ENCODE data around the gene MTCH1.

MTCH1 gene

DNA sequence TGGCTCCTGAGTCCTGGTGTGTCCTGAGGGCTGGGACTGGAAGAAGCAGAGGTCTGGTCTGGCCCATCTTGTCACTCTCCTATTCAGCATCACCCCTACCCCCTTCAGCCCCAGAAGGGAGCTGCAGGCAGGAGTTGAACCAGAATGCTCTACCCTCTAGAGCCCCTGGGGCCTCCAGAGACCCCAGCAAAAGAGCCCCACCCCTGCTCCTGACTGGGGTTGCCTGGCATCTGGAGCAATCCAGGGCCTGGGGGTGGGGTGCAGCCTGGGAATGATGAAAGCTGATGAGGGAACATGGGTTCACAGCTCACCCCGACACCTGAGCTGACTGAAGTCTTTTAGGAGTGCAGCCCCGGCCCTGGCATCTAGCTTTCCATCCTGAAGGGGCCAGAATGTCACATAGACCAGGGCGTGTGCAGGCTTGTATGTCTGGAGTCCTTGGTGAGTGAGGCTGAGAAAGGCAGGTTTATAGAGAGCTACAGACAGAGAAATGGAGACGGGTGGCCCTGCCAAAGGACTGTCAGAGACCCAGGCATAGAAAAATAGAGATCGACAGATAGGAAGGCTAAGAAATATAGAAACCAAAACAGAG is 31.7 kb upstream of the MTCH1 start:
- DNase-seq (ENCODE audit: extremely low read depth in 1 of 2, low read depth in 1 of 2), result no peak

DNA sequence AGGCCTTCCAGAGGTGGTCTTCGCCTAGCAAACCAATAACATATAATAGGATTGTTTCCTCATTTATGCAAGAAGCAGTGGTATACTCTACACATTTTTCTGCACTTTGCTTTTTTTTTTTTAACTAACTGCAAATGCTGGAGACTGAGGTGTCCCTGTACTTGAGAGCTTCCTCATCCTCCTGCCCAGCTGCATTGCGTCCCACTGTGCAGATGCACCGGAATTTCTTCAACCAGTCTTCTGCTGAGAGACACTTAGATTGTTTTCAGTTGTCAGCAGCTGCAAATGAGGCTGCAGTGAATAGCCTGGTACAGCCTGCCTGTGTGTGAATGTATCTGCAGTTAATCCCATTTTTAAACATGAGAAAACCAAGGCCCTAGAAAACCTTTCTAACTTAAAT is 31.0 kb upstream of the MTCH1 start:
- no peak for DNase-seq (ENCODE audit: extremely low read depth in 1 of 2, low read depth in 1 of 2)

DNA sequence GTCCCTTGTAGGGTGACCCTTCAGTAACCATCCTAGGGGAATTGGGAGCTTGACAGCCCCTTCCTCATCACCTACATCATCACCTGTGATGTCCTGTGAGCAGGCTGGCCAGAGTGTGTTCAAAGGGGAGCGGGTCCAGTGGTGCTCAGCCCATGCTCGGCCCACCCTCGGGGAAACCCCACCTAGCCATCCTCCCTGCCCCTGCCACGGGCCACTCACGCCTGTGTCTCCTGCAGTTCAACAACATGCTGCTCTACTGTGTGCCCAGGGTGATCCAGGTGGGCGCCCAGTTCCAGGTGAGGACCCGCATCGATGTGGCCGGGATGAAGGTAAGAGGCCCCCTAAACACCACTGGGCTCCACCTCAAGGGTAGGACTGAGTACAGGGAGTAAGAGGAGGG is 29.5 kb upstream of the MTCH1 start:
- DNase-seq (ENCODE audit: extremely low read depth in 1 of 2, low read depth in 1 of 2), result no peak

DNA sequence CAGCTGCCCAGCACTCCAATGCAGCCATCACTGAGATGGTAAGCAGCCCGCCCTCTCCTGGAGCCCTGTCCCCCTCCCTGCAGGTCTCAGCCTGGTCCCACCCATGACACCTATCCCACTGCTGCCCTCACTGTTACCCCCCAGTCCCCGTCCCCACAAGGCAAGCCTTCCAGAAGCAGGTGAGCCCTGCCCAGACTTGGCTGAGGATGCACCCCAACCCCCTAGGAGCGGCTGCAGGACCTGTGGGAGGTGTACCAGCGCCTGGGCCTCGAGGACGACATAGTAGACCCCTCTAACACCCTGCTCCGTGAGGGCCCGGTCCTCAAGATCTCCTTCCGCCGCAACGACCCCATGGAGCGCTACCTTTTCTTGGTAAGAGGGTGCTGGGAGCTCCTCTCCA is 28.7 kb upstream of the MTCH1 start:
- DNase-seq (ENCODE audit: extremely low read depth in 1 of 2, low read depth in 1 of 2), result no peak

DNA sequence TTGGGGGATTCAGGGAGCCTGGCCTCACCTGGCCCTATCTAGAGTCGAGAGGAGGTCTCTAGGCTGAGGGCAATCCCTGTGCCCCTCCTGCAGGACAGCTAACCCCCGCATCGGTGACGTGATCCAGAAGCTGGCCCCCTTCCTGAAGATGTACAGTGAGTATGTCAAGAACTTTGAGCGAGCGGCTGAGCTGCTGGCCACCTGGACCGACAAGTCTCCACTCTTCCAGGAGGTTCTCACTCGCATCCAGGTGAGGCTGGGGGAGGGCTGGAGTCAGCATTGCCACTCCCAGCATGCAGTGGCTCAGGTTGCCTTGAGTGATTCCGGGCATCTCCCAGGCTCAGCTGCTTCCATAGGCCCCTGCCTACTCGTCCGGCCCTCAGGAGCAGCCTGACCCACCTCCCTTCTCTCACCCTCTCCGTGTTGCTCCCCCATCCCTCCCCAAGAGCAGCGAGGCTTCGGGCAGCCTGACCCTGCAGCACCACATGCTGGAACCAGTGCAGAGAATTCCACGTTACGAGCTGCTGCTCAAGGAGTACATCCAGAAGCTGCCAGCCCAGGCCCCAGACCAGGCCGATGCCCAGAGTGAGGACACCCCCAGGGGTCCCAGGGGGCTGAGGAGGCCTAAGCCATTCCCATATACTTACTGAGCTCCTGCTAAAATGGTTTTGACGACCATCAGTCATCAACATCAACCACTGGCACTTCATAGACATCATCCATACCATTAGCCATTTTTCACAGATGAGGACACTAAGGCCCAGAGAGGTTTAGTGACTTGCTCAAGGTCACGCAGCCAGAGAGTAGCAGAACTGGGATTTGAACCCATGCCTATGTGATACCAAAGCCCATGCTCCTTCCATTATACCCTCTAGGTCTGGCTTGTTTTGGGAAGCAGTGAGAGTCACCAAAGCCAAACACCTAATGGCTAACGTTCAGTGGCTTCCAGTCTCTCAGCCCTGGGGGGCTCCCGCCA is 27.8 kb upstream of the MTCH1 start:
- no peak for DNase-seq (ENCODE audit: extremely low read depth in 1 of 2, low read depth in 1 of 2)

DNA sequence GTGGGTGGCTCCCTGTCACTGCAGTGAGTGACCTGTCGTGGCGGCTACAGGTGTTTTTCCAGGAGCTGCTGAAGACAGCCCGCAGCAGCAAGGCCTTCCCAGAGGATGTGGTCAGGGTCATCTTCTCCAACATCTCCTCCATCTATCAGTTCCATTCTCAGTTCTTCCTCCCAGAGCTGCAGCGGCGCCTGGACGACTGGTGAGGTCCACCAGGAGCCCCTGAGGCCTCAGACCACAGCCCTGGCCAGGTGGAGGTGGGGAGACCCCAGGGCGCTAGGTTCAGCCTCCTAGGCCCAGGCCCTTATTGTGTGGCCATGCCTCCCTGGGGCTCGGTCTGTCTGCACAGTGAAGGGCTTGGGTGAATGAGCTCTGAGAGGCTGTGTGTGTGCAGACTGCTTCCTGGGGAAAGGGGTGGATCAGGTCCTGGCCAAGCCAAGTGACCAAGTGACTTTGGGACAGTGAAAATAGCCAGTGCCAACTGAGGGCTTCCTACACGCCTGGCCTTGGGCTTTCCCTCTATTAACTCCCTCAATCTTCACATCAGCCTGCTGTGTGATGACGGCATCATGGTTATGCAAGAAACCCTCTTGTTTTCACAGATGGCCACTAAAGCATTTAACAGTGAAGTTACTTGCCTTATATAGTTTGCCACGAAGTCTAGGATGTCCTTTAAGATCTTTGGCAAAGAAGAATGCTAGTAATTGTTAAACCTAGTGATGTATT is 25.8 kb upstream of the MTCH1 start:
- DNase-seq (ENCODE audit: extremely low read depth in 1 of 2, low read depth in 1 of 2), result no peak

DNA sequence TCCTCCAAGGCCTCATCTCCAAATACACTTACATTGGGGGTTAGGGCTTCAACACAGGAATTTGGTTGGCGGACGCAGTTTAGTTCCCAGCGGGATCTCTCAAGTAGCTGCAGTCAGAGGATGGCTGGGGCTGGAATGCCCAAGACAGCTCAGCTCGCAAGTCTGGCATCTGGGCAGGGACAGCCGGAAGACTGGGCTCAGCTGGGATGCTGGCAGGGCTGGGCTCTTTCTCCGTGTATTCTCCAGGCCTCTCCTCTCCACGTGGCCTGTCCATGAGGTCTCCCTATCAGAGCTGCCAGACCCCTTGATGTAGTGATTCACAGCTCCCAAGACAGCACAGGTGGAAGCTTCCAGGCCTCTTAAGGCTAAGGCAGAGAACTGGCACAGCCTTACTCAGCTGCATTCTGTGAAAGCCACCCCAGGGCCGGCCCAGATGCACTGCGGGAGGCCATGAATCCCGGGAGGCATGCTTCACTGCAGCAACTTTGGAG is 24.5 kb upstream of the MTCH1 start:
- no peak for DNase-seq (ENCODE audit: extremely low read depth in 1 of 2, low read depth in 1 of 2)

DNA sequence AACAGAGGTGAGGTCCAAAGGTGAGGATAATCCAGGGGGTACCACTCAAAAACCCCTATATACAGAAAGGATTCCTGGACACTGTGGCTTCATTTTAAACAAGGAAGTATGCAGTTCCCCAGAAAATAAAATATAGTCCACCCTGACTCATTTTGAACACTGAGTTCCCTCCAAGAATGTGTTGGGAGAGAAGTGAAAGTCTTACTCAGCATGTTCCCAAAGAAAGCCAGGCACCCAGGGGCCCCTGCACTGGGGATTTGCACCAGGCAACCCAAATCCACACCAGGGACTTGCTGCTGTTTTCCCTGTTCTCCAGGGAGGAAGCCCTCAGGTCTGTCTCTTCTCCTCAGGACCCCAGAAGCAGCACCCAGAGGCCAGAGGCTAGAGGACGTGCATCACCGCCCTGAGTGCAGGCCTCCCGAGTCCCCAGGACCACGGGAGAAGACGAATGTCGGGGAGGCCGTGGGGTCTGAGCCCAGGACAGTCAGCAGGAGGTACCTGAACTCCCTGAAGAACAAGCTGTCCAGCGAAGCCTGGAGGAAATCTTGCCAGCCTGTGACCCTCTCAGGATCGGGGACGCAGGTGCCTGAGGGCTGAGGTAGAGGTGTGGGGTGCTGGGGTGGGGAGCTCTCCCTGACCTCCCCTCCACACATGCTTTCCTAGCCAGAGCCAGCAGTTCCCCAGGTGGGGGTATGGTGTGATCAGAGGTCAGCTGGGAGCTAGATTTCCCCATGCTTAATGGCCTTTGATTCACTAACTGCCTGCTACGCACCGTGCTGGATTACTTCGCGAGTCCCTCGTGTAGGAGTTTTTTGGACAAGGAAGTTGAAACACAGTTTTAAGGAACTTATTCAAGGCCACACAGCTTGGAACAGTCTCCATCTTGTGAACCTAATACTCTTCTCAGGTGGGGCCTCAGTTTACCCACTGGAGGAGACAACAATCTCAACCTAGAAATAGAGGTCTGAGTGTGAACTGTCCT is 22.8 kb upstream of the MTCH1 start:
- DNase-seq (ENCODE audit: extremely low read depth in 1 of 2, low read depth in 1 of 2), result no peak

DNA sequence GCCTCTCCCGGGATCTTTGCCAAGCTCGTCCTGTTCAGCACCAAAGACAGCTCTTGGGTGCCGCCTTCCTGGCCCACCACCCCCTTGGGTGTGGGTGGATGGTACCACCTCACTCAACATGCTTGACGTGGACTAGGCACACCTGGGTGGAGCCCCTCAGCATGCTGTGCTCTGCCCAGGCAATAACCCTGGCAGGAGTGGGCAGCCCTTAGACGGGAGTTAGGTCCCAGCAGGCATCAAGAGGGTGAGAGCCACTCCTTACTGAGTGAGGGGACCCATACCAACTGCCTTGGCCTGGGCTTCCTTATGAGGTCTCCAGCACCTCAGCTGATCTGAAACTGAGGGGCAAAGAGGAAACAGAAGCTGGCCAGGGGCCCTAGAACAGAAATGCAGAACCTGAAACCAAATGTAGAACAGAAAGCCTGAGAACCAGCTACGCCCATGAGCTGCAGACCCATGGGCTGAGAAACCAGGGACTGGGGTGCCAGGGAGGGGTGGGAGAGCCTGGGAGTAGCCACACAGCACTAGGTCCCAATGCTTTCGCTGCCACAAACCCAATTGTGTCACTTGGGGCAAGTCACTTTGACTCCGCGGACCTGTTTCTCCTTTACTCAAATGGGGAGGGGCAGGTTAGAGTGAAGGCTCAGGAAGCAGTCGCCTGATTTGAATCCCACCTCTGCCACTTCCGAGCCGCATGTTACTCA is 21.5 kb upstream of the MTCH1 start:
- DNase-seq (ENCODE audit: extremely low read depth in 1 of 2, low read depth in 1 of 2), result no peak

DNA sequence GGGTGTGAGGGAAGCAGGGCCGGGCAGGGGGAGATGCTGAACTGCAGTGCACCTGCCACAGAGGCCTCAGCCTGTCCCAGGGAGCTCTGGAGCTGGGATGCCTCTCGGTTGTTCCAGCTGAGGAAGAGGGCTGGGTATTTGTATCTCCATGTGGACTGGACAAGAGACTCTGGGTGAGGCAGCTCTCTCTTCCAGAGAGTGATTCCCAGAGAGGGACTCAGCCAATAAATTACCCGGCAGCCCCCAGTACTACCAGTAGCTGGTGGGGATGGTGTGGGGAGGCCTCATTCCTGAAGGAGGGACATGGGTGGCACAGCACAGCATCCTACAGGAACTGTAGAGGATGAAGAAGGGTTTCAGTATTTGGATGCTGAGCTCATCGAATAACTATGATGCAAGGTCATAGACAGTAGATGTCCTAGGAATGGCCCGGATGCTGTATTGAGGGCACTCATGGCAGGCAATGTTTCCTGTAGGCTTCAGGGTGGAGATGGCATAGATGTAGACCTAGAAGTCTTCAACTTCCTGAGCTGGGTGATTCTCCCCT is 20.9 kb upstream of the MTCH1 start:
- DNase-seq (ENCODE audit: extremely low read depth in 1 of 2, low read depth in 1 of 2), result no peak

DNA sequence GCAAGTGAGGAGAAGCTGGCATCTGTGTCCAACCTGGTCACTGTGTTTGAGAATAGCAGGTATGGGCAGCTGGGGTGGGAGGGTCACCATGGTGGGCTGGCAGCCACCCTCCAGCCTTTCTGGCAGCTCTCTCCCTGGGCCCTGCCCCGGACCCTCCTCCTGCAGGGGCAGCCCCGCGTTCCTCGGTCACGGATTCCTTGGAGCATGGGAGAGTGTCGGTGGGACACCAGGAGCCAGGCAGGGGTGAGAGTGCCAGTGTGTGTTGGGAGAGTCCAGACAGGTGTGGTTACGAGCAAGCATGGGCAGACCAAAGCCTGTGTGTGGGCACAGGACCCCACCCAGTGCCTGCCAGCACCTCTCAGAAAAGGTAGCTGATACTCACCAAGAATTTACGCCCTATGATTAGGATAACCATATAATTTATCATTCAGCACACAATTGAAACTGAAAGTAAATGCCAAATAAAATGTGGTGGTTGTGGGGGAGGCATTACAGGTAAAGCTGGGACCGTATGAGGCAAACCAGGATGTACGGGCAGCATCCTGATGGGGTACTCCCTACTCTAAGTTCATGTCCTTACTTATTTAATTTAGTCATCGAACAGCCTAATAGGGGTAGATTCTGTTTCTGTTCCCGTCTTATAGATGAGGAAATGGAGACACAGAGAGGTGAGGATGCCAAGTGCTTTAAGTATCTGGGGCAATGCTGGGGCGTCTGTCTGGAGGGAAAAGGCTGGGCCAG is 20.0 kb upstream of the MTCH1 start:
- no peak for DNase-seq (ENCODE audit: extremely low read depth in 1 of 2, low read depth in 1 of 2)

DNA sequence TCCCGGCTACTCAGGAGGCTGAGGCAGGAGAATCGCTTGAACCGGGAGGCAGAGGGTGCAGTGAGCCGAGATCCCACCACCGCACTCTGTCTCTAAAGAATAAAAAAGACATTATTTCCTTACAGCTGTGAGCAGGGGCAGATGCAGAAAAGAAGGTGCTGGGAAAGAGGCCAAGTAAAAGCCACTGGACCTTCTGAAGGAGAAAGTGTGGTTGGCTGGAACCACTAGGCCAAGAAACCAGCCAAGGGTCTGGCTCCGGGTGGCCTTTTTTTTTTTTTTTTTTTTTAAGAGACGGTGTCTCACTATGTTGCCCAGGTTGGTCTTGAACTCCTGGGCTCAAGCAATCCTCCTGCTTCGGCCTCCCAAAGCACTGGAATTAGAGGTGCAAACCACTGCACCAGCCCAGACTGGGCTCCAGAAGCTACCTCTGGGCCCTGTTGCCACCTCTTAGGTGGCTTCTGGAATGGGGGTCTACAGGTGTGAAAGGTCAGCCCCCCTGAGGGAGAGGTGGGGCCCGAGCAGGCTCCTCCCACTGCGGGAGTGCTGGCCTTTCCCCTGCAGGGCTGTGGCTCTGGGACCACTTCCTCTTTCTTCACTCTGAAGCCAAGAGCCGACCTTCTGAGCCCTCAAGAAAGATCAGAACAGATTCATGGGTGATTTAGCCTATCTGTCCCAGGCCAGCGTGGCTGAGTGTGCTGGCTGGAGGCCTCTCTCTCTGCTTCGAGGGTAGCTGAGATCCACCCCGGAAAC is 19.2 kb upstream of the MTCH1 start, which contains the start of gene FGD2:
TSS of gene FGD2 (plus strand) at position 595 of the 750 bp plus-strand sequence. CDS start 163 bp downstream, outside the sequence.
- DNase-seq (ENCODE audit: extremely low read depth in 1 of 2, low read depth in 1 of 2), result no peak

DNA sequence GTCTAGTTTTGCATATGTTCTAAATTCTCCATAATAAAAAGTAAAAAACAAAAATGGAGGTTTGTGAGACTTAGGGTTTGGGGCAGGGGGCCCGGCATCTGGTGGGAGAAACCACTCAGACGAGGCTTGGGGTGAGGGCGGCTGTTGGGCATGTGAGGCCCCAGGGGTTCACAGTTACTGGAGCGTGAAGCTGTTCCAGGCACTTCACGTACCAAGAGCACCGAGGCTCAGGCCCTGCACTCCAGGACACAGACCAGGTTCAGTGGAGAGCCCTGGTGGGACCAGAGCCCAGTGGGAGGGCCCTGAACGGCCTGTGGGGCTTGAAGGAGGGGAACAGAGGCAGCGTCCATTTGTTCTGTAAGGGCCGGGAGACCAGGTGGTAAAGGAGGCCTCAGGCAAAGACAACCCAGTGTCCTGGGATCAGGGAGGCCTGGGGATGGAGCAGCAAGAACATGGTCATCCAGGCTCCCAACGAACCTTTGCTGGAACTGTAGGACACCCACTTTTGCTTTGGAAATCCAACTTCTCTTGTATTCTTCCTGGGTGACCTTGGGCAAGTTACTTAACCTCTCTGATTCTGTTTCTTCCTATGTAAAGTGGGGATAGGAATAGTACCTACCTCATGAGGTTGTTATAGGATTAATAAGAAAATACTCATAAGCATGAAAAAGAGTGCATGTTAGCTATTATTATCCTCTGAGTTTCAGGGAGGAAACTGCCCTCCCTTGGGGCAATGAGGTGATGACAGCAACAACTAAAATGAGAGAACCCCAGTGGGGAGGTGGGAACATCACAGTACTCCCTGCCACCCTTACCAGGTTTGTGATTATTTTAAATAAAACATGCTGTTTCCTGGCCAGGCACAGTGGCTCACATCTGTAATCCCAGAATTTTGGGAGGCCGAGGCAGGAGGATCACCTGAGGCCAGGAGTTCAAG is 18.3 kb upstream of the MTCH1 start:
- no peak for DNase-seq (ENCODE audit: extremely low read depth in 1 of 2, low read depth in 1 of 2)

DNA sequence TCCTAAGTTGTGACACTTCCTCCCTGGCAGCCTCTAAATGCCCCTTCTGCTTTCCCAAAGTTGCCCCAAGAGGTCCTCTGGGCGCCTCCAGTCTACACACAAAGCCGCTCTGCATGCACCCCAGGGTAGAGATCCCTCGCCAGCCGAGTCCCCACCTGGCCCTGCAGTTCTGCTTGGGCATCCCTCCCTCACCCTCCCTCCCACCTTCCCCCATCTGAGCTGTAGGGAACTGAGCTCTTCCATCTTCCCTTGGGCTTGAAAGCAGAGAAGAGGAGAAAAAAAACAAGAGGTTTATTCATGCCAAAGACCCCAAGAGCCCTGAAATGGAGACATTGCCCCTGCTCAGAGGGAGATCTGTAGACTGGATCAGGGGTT is 13.7 kb upstream of the MTCH1 start:
- DNase-seq (ENCODE audit: extremely low read depth in 1 of 2, low read depth in 1 of 2), result no peak

DNA sequence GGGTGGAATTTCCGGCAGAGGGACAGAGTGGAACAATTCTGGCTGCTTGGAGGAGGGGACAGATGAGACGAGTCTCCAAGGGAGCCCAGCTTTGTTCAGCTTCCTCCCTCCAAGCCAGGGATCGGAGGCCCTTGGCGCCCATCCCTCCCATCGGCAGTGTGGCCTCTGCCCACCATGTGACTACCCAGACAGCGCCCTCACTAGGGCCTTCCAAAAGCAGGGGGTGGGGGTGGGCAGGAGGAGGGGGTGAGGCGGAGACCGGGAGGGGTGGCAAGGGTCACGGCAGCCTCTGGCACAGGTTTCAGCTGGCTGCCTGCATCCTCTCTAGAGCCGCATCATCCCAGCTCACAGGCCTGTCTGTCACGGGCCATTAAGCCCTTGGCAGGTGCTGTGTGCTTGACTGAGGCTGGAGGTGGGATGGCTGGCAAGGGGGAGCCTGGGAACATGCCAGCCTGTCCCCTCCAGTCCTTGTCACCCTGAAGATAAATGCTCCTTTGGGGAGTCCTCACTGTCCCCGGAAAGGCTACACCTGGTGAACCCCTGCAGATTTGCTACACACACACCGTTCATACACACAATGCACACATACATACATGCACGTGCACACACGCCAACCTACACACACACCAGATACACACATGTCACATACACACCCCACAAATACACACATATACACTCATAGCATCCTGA is 13.2 kb upstream of the MTCH1 start:
- DNase-seq (ENCODE audit: extremely low read depth in 1 of 2, low read depth in 1 of 2), result no peak

DNA sequence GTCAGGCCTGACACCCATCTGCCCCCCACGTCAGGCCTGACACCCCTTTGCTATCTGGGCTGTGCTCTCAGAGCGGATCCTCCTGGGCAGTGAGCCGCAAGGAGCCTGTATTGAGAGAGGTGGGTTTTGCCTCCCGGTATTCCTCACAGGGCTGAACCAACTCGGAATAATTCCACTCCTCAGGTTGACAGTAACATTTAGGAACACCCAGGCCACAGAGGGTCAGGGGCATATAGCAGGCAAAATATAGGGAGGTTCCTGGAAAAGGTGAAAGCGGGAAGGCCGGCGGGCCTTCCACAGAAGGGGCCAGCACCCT is 12.7 kb upstream of the MTCH1 start:
- no peak for DNase-seq (ENCODE audit: extremely low read depth in 1 of 2, low read depth in 1 of 2)
